HEK293T (cell line): ENCODE results near the gene CIZ1.

Experiments used
- CTCF ChIA-PET: fragments of 350-600 bp; formaldehyde crosslinking; extraction: SDS; loops from one replicate; lab custom pipeline; 2021; ENCODE audit warnings: antibody characterized with exemption, inconsistent platforms; lab: Yijun Ruan, JAX
- POLR2A ChIA-PET: fragments of 350-600 bp; formaldehyde crosslinking; extraction: SDS; loops from one replicate; lab custom pipeline; 2020; ENCODE audit warnings: antibody characterized with exemption, inconsistent platforms; lab: Yijun Ruan, JAX
- DNase-seq: peaks from one replicate; pipeline ENCODE4 v3.0.0; 2012; ENCODE audit warnings: mixed read lengths; ENCODE audit errors: extremely low spot score
- ARNT ChIP-seq: fragments of 450-650 bp; IDR thresholded peaks from 2 replicates; pipeline ENCODE4 v1.6.1; 2017; ENCODE audit warnings: mild to moderate bottlenecking
- BHLHE40 ChIP-seq: fragments of 450-650 bp; IDR thresholded peaks from 2 replicates; pipeline ENCODE4 v1.6.1; 2016; ENCODE audit warnings: mild to moderate bottlenecking, moderate library complexity, borderline replicate concordance
- CTBP1 ChIP-seq: fragments of 450-650 bp; IDR thresholded peaks from 2 replicates; pipeline ENCODE4 v1.6.1; 2016; ENCODE audit warnings: borderline replicate concordance
- ELF4 ChIP-seq: fragments of 450-650 bp; IDR thresholded peaks from 2 replicates; pipeline ENCODE4 v1.6.1; 2017; ENCODE audit warnings: antibody characterized with exemption
- FOXA1 ChIP-seq: fragments of 450-650 bp; IDR thresholded peaks from 2 replicates; pipeline ENCODE4 v1.6.1; 2016; ENCODE audit warnings: mild to moderate bottlenecking
- FOXK2 ChIP-seq: fragments of 450-650 bp; IDR thresholded peaks from 2 replicates; pipeline ENCODE4 v1.6.1; 2016; ENCODE audit warnings: mild to moderate bottlenecking
- FOXM1 ChIP-seq: fragments of 450-650 bp; IDR thresholded peaks from 2 replicates; pipeline ENCODE4 v1.6.1; 2017; ENCODE audit warnings: mild to moderate bottlenecking, borderline replicate concordance
- HDGF ChIP-seq: fragments of 450-650 bp; IDR thresholded peaks from 2 replicates; pipeline ENCODE4 v1.6.1; 2017; ENCODE audit warnings: antibody characterized with exemption, borderline replicate concordance
- L3MBTL2 ChIP-seq: fragments of 450-650 bp; conservative IDR thresholded peaks from 2 replicates; pipeline ENCODE4 v1.6.1; 2016; ENCODE audit warnings: mild to moderate bottlenecking
- LEF1 ChIP-seq: fragments of 450-650 bp; IDR thresholded peaks from 2 replicates; pipeline ENCODE4 v1.6.1; 2017; ENCODE audit warnings: mild to moderate bottlenecking, borderline replicate concordance
- NFRKB ChIP-seq: fragments of 450-650 bp; IDR thresholded peaks from 2 replicates; pipeline ENCODE4 v1.6.1; 2016; ENCODE audit warnings: mild to moderate bottlenecking, moderate library complexity
- PKNOX1 ChIP-seq: fragments of 450-650 bp; IDR thresholded peaks from 2 replicates; pipeline ENCODE4 v1.6.1; 2016
- SP1 ChIP-seq: fragments of 450-650 bp; IDR thresholded peaks from 2 replicates; pipeline ENCODE4 v1.6.1; 2017
- SUZ12 ChIP-seq: fragments of 450-650 bp; IDR thresholded peaks from 2 replicates; pipeline ENCODE4 v1.6.1; 2016; ENCODE audit warnings: mild to moderate bottlenecking
- TARDBP ChIP-seq: fragments of 450-650 bp; IDR thresholded peaks from 2 replicates; pipeline ENCODE4 v1.6.1; 2016
- ZNF384 ChIP-seq: fragments of 450-650 bp; IDR thresholded peaks from 2 replicates; pipeline ENCODE4 v1.6.1; 2016

CIZ1 gene

GRCh38 chr9:128206916-128207910, 15.8 kb upstream of the CIZ1 start:
- POLR2A ChIA-PET, result interaction anchor here (0.8 to 2.3 kb wide), 3 partner anchors 10 to 48 kb away, joined by 3 to 8 read pairs (median 4); no protein-coding TSS in a partner anchor
- CTCF ChIA-PET, result interaction anchor here (0.7 kb wide), 1 partner anchor 58 kb away, joined by 3 read pairs; no protein-coding TSS in a partner anchor
- TF ChIP-seq FOXK2 (no peak), ARNT (no peak), ELF4 (no peak), ZNF384 (no peak), FOXM1 (no peak), BHLHE40 (no peak), PKNOX1 (no peak), HDGF (no peak), TARDBP (no peak), SP1 (no peak), L3MBTL2 (no peak), NFRKB (no peak), FOXA1 (no peak), CTBP1 (no peak), SUZ12 (no peak)
- no peak for DNase-seq

GRCh38 chr9:128206484-128206883, 15.1 kb upstream of the CIZ1 start:
- TF ChIP-seq BHLHE40, result no peak
- TF ChIP-seq SP1, result no peak
- no peak for TF ChIP-seq FOXA1
- no peak for TF ChIP-seq HDGF
- TF ChIP-seq LEF1, result no peak
- TF ChIP-seq FOXM1, result no peak
- TF ChIP-seq L3MBTL2, result no peak
- TF ChIP-seq ELF4, result no peak
- TF ChIP-seq TARDBP, result no peak
- no peak for TF ChIP-seq SUZ12
- no peak for TF ChIP-seq CTBP1
- no peak for TF ChIP-seq NFRKB
- no peak for TF ChIP-seq ZNF384
- TF ChIP-seq FOXK2, result no peak
- no peak for TF ChIP-seq ARNT
- no peak for TF ChIP-seq PKNOX1
- DNase-seq, result no peak
- ChIA-PET POLR2A (interaction anchor here (0.8 to 2.3 kb wide), 3 partner anchors 11 to 47 kb away, joined by 3 to 8 read pairs (median 4); no protein-coding TSS in a partner anchor), CTCF (interaction anchor here (0.7 kb wide), 1 partner anchor 58 kb away, joined by 3 read pairs; no protein-coding TSS in a partner anchor)

- CTCF ChIA-PET, result no interaction called here
- POLR2A ChIA-PET, result interaction anchor here (0.9 kb wide), 1 partner anchor 71 kb away, joined by 3 read pairs; the partner anchor contains the start of genes GOLGA2 and SWI5
- no peak for DNase-seq
- TF ChIP-seq FOXA1 (no peak), PKNOX1 (no peak), TARDBP (no peak), ARNT (no peak), NFRKB (no peak), SP1 (no peak), BHLHE40 (no peak), SUZ12 (no peak), FOXM1 (no peak), ZNF384 (no peak), ELF4 (no peak)
These were observed 14.0 kb upstream of the CIZ1 start for GRCh38 chr9:128205296-128205944.

GRCh38 chr9:128204858-128205257, 13.5 kb upstream of the CIZ1 start:
- no peak for TF ChIP-seq CTBP1
- no peak for TF ChIP-seq LEF1
- no peak for TF ChIP-seq ZNF384
- no peak for TF ChIP-seq PKNOX1
- TF ChIP-seq HDGF, result no peak
- TF ChIP-seq SUZ12, result no peak
- no peak for TF ChIP-seq BHLHE40
- no peak for TF ChIP-seq FOXA1
- no peak for TF ChIP-seq FOXM1
- no peak for TF ChIP-seq L3MBTL2
- TF ChIP-seq FOXK2, result no peak
- no peak for TF ChIP-seq NFRKB
- no peak for TF ChIP-seq SP1
- TF ChIP-seq TARDBP, result no peak
- TF ChIP-seq ELF4, result no peak
- CTCF ChIA-PET, result no interaction called here

More at GRCh38 chr9:128204858-128205257, 13.5 kb upstream of the CIZ1 start:
- POLR2A ChIA-PET, result interaction anchor here (0.9 kb wide), 1 partner anchor 71 kb away, joined by 3 read pairs; the partner anchor contains the start of genes GOLGA2 and SWI5
- no peak for DNase-seq
